GM12875 (cell line): ENCODE results near the gene ASIC2.

Experiments used
- H3K4me3 ChIP-seq: one replicate; pipeline ENCODE4 v1.5.1; 2011; ENCODE audit warnings: low read depth, low read length, control low read depth
- CTCF ChIP-seq: IDR thresholded peaks from 2 replicates; pipeline ENCODE4 v1.5.1; 2011; ENCODE audit warnings: low read depth, mild to moderate bottlenecking, control low read depth, inconsistent platforms, low read length, moderate library complexity, borderline replicate concordance; ENCODE audit not compliant: insufficient read depth

ASIC2 gene

GRCh38 chr17:33090806-33091205 lies 202.3 kb downstream of the ASIC2 start:
- H3K4me3 ChIP-seq: no peak overlapping the region
- no peak for TF ChIP-seq CTCF

GRCh38 chr17:33086878-33087277 lies 206.2 kb downstream of the ASIC2 start:
- no peak for TF ChIP-seq CTCF
- no peak overlapping the region for H3K4me3 ChIP-seq

- H3K4me3 ChIP-seq: no peak overlapping the region
- TF ChIP-seq CTCF: no peak
Observed at GRCh38 chr17:33086041-33086440, 207.1 kb downstream of the ASIC2 start.

GRCh38 chr17:33085256-33085655 lies 207.8 kb downstream of the ASIC2 start:
- no peak overlapping the region for H3K4me3 ChIP-seq
- no peak for TF ChIP-seq CTCF

- H3K4me3 ChIP-seq: no peak overlapping the region
- TF ChIP-seq CTCF: no peak
Observed at GRCh38 chr17:33084755-33085154, 208.3 kb downstream of the ASIC2 start.

- H3K4me3 ChIP-seq: no peak overlapping the region
- TF ChIP-seq CTCF: no peak
Observed at GRCh38 chr17:33082529-33083173, 210.4 kb downstream of the ASIC2 start.

- no peak for TF ChIP-seq CTCF
Observed at GRCh38 chr17:33080091-33080490, 213.0 kb downstream of the ASIC2 start.

More at GRCh38 chr17:33080091-33080490, 213.0 kb downstream of the ASIC2 start:
- H3K4me3 ChIP-seq: no peak overlapping the region
